Activated T-helper 1 cell treated with Interleukin-2 at 50 U/mL for 16 hours (primary cell): ENCODE data around the gene CD22.
"Not testable (repeated sequence)": the region's sequence is repeated elsewhere in the genome, so short reads cannot be mapped to it uniquely, and the experiment has no call there.

Experiments
- DNase-seq: peaks from one replicate; pipeline ENCODE4 v3.0.0-alpha.2; 2020; ENCODE audit warnings: low read depth

CD22 gene

GRCh38 chr19:35359395-35359794, 30.4 kb downstream of the CD22 start:
- not testable (repeated sequence) for DNase-seq

- not testable (repeated sequence) for DNase-seq
These were observed 31.1 kb downstream of the CD22 start for GRCh38 chr19:35360081-35360480.

- no peak for DNase-seq
These were observed 32.0 kb downstream of the CD22 start for GRCh38 chr19:35360880-35361420.

- DNase-seq, result no peak
These were observed 33.4 kb downstream of the CD22 start for GRCh38 chr19:35362261-35363000.

- no peak for DNase-seq
These were observed 34.1 kb downstream of the CD22 start for GRCh38 chr19:35363001-35363590.

- DNase-seq, result no peak
These were observed 34.9 kb downstream of the CD22 start for GRCh38 chr19:35363711-35364425.

GRCh38 chr19:35365303-35365702, 36.3 kb downstream of the CD22 start:
- no peak for DNase-seq

- no peak for DNase-seq
These were observed 39.4 kb downstream of the CD22 start for GRCh38 chr19:35368378-35368777.

- no peak for DNase-seq
These were observed 40.5 kb downstream of the CD22 start for GRCh38 chr19:35369522-35369921.

- DNase-seq, result no peak
These were observed 41.7 kb downstream of the CD22 start, which contains the start of gene GPR42 for GRCh38 chr19:35370722-35371121. TSS of gene GPR42 (plus strand) at chr19:35371068. CDS start at chr19:35371360, 292 bp downstream.

GRCh38 chr19:35373492-35373891, 44.5 kb downstream of the CD22 start:
- DNase-seq, result no peak

- DNase-seq, result not testable (repeated sequence)
These were observed 45.0 kb downstream of the CD22 start for GRCh38 chr19:35374031-35374430.

GRCh38 chr19:35375505-35376307, 46.7 kb downstream of the CD22 start:
- no peak for DNase-seq

- DNase-seq, result no peak
These were observed 48.7 kb downstream of the CD22 start for GRCh38 chr19:35377656-35378055.

- DNase-seq, result no peak
These were observed 49.4 kb downstream of the CD22 start for GRCh38 chr19:35378356-35378755.

GRCh38 chr19:35379545-35379944, 50.6 kb downstream of the CD22 start:
- not testable (repeated sequence) for DNase-seq

- no peak for DNase-seq
These were observed 51.0 kb downstream of the CD22 start for GRCh38 chr19:35379992-35380391.

- no peak for DNase-seq
These were observed 51.6 kb downstream of the CD22 start for GRCh38 chr19:35380450-35381124.

- DNase-seq, result no peak
These were observed 52.3 kb downstream of the CD22 start for GRCh38 chr19:35381318-35381717.

GRCh38 chr19:35381926-35382325, 52.9 kb downstream of the CD22 start:
- DNase-seq, result no peak

- no peak for DNase-seq
These were observed 54.5 kb downstream of the CD22 start for GRCh38 chr19:35383536-35383935.
